Measurements from ENCODE around the gene CINP. TPM values are rescaled to one million over a fixed set of nuclear protein-coding genes. Genes with fewer than 3 reads are reported as not detected.
"Not testable (repeated sequence)": the region's sequence is repeated elsewhere in the genome, so short reads cannot be mapped to it uniquely, and the experiment has no call there.

The CINP gene
- total RNA-seq, 1 donor from 2014 or later = 43.5 TPM

- TF ChIP-seq CTCF (conservative IDR thresholded peaks at IDR 0.05; ENCODE audit: low read depth, low read length) = no peak
- DNase-seq (ENCODE audit: low read depth) = no peak
- no peak overlapping the region for H3K4me3 ChIP-seq (ENCODE audit: low read depth, low read length)
Observed at GRCh38 chr14:102335163-102335562, 27.5 kb downstream of the CINP start.

GRCh38 chr14:102333795-102334705 is 28.6 kb downstream of the CINP start:
- TF ChIP-seq CTCF (conservative IDR thresholded peaks at IDR 0.05; ENCODE audit: low read depth, low read length) = no peak
- DNase-seq (ENCODE audit: low read depth) = no peak
- no peak overlapping the region for H3K4me3 ChIP-seq (ENCODE audit: low read depth, low read length)

- no peak overlapping the region for H3K4me3 ChIP-seq (ENCODE audit: low read depth, low read length)
- no peak for DNase-seq (ENCODE audit: low read depth)
- TF ChIP-seq CTCF (conservative IDR thresholded peaks at IDR 0.05; ENCODE audit: low read depth, low read length) = no peak
Observed at GRCh38 chr14:102333390-102333789, 29.3 kb downstream of the CINP start.

GRCh38 chr14:102330806-102331205 is 31.9 kb downstream of the CINP start:
- no peak for DNase-seq (ENCODE audit: low read depth)
- H3K4me3 ChIP-seq (ENCODE audit: low read depth, low read length) = no peak overlapping the region
- no peak for TF ChIP-seq CTCF (conservative IDR thresholded peaks at IDR 0.05; ENCODE audit: low read depth, low read length)

- H3K4me3 ChIP-seq (ENCODE audit: low read depth, low read length); DNase-seq (ENCODE audit: low read depth): not testable (repeated sequence)
Observed at GRCh38 chr14:102329381-102329780, 33.3 kb downstream of the CINP start.

GRCh38 chr14:102326583-102326982 is 36.1 kb downstream of the CINP start:
- DNase-seq (ENCODE audit: low read depth) = no peak
- no peak for TF ChIP-seq CTCF (conservative IDR thresholded peaks at IDR 0.05; ENCODE audit: low read depth, low read length)
- H3K4me3 ChIP-seq (ENCODE audit: low read depth, low read length) = no peak overlapping the region

GRCh38 chr14:102325791-102326345 is 36.8 kb downstream of the CINP start:
- no peak overlapping the region for H3K4me3 ChIP-seq (ENCODE audit: low read depth, low read length)
- no peak for TF ChIP-seq CTCF (conservative IDR thresholded peaks at IDR 0.05; ENCODE audit: low read depth, low read length)
- no peak for DNase-seq (ENCODE audit: low read depth)

Measured in epithelial cell of proximal tubule (primary cell).